Lower leg skin (tissue), 4 donors: ENCODE results near the gene PTPRN2. TPM values are rescaled to one million over a fixed set of nuclear protein-coding genes. Genes with fewer than 3 reads are reported as not detected.

Source experiments
- DNase-seq, 2 donors: peaks; one replicate each; pipeline ENCODE4 v3.0.0-alpha.2; 2019; ENCODE audit warnings: low spot score in 2 of 2
- H3K4me3 ChIP-seq: fragments of 200-600 bp; sonication (generic); 2 replicates; pipeline ENCODE4 v1.5.1; 2017; ENCODE audit warnings: mild to moderate bottlenecking, low read depth; ENCODE audit not compliant: poor library complexity, severe bottlenecking
- POLR2A ChIP-seq, 2 donors: fragments of 450-650 bp; IDR thresholded peaks; one replicate each; pipeline ENCODE4 v1.6.1; 2016 to 2017; ENCODE audit warnings: antibody characterized with exemption in 2 of 2, mild to moderate bottlenecking in 1 of 2, moderate library complexity in 1 of 2
- WGBS, 2 donors: methylation state at CpG; one replicate each; pipeline ENCODE4 v1.1.5; 2018; 5-methylcytosine and 5-hydroxymethylcytosine counted together
- intact Hi-C: fragments of 100-400 bp; cut with DNase I; formaldehyde crosslinking; loops from one replicate; pipeline ENCODE4 v1.15.0; 2023; ENCODE audit warnings: low total_unique reads
- total RNA-seq, 4 donors: library from RNA; depleted of rRNA; stranded (reverse); fragments of >200 nt; gene quantifications; one replicate each; pipeline ENCODE4 v1.1.0, GENCODE V29; 2016
- TF ChIP-seq, protein P1 (sequence below), 3 donors: fragments of 450-650 bp; IDR thresholded peaks; one replicate each; pipeline ENCODE4 v1.5.1; 2016; ENCODE audit warnings: antibody characterized with exemption in 3 of 3, mild to moderate bottlenecking in 3 of 3, moderate library complexity in 2 of 3

PTPRN2 gene
- total RNA-seq, 4 donors from 2014 or later: 0.11 to 1.6 (median 0.92) TPM

DNA sequence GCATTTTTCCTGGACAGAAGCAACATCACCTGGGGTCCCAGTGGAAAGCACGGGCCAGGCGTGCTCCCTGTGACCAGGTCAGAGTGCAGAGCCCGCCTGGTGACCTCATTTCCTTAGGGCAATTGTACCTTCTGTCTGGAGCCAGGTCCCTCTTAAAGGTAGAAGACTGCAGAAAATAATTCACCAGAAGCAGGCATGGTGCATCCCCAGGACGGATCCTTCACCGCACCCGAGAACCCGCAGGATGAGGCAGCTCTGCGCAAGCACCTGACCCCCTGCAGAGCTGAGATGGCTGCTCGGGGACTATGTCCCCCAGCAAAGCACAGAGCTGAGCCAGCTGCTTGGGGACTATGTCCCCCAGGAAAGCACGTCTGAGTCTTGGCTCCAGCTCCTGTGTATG is 557.6 kb downstream of the PTPRN2 start:
- peak in 1 of 2 donors; percentile 53 for DNase-seq
- intact Hi-C loops: no loop called here
- H3K4me3 ChIP-seq: no peak overlapping the region
- TF ChIP-seq POLR2A (IDR thresholded peaks at IDR 0.05): no peak
- TF ChIP-seq, protein P1, sequence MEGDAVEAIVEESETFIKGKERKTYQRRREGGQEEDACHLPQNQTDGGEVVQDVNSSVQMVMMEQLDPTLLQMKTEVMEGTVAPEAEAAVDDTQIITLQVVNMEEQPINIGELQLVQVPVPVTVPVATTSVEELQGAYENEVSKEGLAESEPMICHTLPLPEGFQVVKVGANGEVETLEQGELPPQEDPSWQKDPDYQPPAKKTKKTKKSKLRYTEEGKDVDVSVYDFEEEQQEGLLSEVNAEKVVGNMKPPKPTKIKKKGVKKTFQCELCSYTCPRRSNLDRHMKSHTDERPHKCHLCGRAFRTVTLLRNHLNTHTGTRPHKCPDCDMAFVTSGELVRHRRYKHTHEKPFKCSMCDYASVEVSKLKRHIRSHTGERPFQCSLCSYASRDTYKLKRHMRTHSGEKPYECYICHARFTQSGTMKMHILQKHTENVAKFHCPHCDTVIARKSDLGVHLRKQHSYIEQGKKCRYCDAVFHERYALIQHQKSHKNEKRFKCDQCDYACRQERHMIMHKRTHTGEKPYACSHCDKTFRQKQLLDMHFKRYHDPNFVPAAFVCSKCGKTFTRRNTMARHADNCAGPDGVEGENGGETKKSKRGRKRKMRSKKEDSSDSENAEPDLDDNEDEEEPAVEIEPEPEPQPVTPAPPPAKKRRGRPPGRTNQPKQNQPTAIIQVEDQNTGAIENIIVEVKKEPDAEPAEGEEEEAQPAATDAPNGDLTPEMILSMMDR (IDR thresholded peaks at IDR 0.05): no peak
- 89 to 92% methylated on average over 10 of the region's 10 CpGs for WGBS, 2 donors

DNA sequence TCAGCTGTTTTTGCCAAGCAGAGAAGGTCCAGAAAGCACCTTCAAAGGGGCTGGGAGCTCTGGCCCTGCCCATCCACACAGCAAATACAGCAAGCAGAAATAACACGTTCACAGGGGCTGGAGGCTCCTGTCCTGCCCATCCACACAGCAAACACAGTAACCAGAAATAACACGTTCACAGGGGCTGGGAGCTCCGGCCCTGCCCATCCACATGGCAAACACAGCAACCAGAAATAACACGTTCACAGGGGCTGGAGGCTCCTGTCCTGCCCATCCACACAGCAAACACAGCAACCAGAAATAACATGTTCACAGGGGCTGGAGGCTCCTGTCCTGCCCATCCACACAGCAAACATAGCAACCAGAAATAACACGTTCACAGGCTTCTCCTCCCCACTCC is 558.1 kb downstream of the PTPRN2 start:
- intact Hi-C loops: no loop called here
- TF ChIP-seq POLR2A (IDR thresholded peaks at IDR 0.05): no peak
- TF ChIP-seq, protein P1 (IDR thresholded peaks at IDR 0.05): no peak
- WGBS, 2 donors: 44 to 45% methylated on average over 5 of the region's 5 CpGs
- no peak overlapping the region for H3K4me3 ChIP-seq
- DNase-seq: peak in 1 of 2 donors; percentile 26

DNA sequence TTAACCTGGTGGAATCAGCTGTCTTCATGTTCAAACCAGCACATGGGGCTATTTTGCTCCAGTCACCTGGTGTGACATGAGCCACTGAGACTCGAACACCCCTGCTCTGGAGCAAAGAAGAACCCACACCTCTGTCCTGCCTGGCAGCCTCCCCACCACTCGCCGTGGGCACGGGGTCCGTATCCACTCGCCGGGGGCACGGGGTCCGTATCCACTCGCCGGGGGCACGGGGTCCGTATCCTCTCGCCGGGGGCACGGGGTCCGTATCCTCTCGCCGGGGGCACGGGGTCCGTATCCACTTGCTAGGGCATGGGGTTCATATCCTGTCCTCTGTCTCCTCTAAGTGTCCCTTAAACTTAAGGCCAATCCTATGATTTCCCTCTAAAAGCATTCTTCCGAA is 558.7 kb downstream of the PTPRN2 start:
- 90 to 91% methylated on average over 22 of the region's 22 CpGs for WGBS, 2 donors
- no peak for TF ChIP-seq POLR2A (IDR thresholded peaks at IDR 0.05)
- TF ChIP-seq, protein P1 (IDR thresholded peaks at IDR 0.05): no peak
- intact Hi-C loops: no loop called here
- no peak overlapping the region for H3K4me3 ChIP-seq
- peak in 1 of 2 donors; percentile 59 for DNase-seq

DNA sequence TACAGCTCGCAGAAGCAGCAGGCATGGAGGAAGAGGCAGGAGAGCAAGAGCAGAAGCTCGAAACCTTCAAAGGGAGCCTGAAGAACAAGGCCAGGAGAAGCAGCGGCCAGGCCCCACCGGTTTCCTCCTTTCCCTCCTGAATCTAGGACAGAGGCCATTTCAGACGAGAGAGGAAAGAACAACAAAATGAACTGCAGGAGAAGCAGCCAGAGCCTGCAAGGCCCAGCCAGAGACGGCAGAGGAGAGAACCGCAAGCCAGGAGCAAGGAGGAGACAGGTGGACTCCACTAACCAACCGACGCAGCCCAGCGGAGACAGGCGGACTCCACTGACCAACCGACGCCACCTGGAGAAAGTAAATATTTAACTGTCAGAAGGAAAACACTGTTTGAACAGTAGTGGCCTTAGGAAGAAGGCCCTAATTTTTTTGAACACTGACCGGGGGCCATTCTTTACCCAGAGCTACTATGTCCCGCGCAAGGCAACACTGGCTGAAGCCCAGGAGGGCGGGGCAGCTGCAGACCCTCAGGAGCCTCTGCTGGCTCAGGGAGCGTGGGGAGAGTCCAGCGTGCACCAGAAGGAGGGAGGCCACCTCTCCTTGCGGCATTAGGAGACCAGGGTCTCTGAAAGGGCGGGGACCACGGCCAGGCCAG is 559.2 kb downstream of the PTPRN2 start:
- no peak overlapping the region for H3K4me3 ChIP-seq
- peak in 1 of 2 donors; percentile 72 for DNase-seq
- WGBS, 2 donors: 90 to 91% methylated on average over 19 to 22 of the region's 22 CpGs
- intact Hi-C loops: no loop called here
- TF ChIP-seq, protein P1 (IDR thresholded peaks at IDR 0.05): no peak
- TF ChIP-seq POLR2A (IDR thresholded peaks at IDR 0.05): no peak

DNA sequence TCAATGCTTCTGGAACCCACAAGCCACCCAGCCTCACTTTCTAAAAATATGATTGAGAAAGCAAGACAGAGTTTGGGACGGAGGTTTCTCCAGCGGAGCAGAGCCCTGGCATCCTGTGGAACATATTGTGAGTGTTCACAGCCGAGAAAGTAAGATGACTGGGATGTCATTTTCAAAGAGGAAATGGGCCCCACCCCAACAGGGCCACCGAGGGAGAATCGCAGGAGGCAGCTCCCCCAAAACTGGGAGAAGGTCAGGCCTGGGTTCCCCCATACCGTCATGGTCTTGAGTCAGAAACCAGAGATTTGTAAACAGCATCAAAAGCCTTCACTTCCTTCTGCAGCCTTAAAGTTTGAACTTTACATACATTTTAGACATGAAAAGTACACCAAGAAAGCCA is 560.0 kb downstream of the PTPRN2 start:
- intact Hi-C loops: no loop called here
- TF ChIP-seq, protein P1 (IDR thresholded peaks at IDR 0.05): no peak
- TF ChIP-seq POLR2A (IDR thresholded peaks at IDR 0.05): no peak
- no peak overlapping the region for H3K4me3 ChIP-seq
- peak in 1 of 2 donors; percentile 54 for DNase-seq
- WGBS, 2 donors: 88 to 89% methylated on average over 6 of the region's 6 CpGs
